Stomach (tissue), 4 donors: ENCODE measurements around the gene UCHL5.

ENCODE experiments used
- CTCF ChIP-seq, 7 experiments: fragments of 450-650 bp in 4 of 7; fragments of 200-600 bp in 3 of 7; sonication (generic) in 3 of 7; IDR thresholded peaks; one replicate each; pipeline ENCODE4 v1.5.1; 2016 to 2019; ENCODE audit warnings: antibody characterized with exemption in 7 of 7, control low read depth in 2 of 7, mild to moderate bottlenecking in 1 of 7
- EP300 ChIP-seq: sonication (generic); formaldehyde crosslinking; IDR thresholded peaks from one replicate; pipeline ENCODE4 v1.6.1; 2017; ENCODE audit warnings: antibody characterized with exemption
- POLR2A ChIP-seq, 4 donors: fragments of 450-650 bp; IDR thresholded peaks; one replicate each; pipeline ENCODE4 v1.6.1; 2016; ENCODE audit warnings: antibody characterized with exemption in 4 of 4, control low read depth in 2 of 4, mild to moderate bottlenecking in 1 of 4, moderate library complexity in 1 of 4
- POLR2AphosphoS5 ChIP-seq, 3 donors: sonication (generic); formaldehyde crosslinking; IDR thresholded peaks; one replicate each; pipeline ENCODE4 v1.6.1; 2016; ENCODE audit warnings: antibody characterized with exemption in 3 of 3

DNA sequence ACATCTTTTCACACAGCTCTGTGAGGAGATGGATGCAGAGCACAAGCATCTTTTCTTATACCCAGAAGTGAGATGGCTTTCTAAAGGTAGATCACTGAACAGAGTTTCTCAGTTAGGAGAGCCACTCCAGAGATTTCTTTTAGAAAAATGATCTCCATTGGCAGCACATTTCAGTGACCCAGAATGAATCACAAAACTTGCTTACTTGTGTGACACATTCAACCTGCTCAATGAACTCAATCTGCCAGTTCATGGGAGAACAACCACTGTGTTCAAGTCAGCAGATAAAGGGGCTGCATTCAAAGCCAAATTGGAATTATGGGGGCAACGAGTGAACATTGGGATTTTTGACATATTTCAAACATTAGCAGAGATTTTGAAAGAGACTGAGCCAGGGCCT, 78.3 kb downstream of the UCHL5 start:
- TF ChIP-seq CTCF (IDR thresholded peaks at IDR 0.05) (no peak), POLR2A (IDR thresholded peaks at IDR 0.05) (no peak), POLR2AphosphoS5 (IDR thresholded peaks at IDR 0.05) (no peak), EP300 (no peak)
